ENCODE results near the gene AGMO. TPM values are rescaled to one million over a fixed set of nuclear protein-coding genes. Genes with fewer than 3 reads are reported as not detected.

Gene AGMO
- polyA plus RNA-seq, 2 of the 4 experiments (the other 2 are of a cell fraction) = 2.6 to 7.9 TPM

DNA sequence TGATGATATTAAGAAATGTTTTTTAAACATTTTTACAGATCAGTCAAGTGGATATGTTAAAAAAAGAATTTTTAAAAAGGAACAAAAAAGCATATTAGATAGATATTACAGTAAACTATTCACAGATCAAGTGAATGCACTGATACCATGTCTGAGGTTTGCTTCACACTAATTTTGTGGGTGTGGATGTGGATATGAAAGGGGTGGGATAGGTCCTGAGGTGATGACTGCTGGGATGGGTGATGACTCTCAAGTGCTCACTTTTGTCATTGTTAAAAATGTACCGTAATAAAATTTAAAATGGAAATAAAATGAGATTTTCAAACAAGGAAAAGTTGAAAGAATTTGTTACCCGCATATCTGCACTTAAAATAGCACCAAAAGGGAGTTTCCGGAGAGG lies 54.1 kb downstream of the AGMO start:
- DNase-seq (ENCODE audit: low read depth in 1 of 2, low spot score in 1 of 2) = no peak
- no peak for FAIRE-seq
- Histone ChIP-seq H3K4me2 (peak overlapping the region; percentile 52), H3K9me3 (no peaks in the 10 kb centered on the region), H3K4me3 (no peak overlapping the region), H3K27ac (peak overlapping the region in 1 of 2 experiments; percentile 26; a peak in 2 of 6 replicates), H3K4me1 (peaks cover 15% of the 10 kb centered on the region)
- TF ChIP-seq KDM5A (IDR thresholded peaks at IDR 0.05) (no peak), KDM1A (IDR thresholded peaks at IDR 0.05; ENCODE audit: low read depth) (no peak), ZC3H11A (IDR thresholded peaks at IDR 0.05) (no peak), TFCP2L1 (CRISPR knock-in tag; IDR thresholded peaks at IDR 0.05) (no peak)
- peak in 1 of 2 experiments; percentile 66; a peak in 2 of 6 replicates for ATAC-seq
- WGBS (ENCODE audit: missing lambda C conversion rate) = 36% methylated on average over 3 of the region's 3 CpGs
- ChIA-PET POLR2A (no interaction called here), CTCF (no interaction called here)

GRCh38 chr7:15507171-15507570 lies 54.6 kb downstream of the AGMO start:
- FAIRE-seq (no peak), DNase-seq (ENCODE audit: low read depth in 1 of 2, low spot score in 1 of 2) (peak in 1 of 2 experiments; percentile 21), ATAC-seq (peak in 1 of 2 experiments; percentile 67; a peak in 4 of 6 replicates)
- peaks cover 15% of the 10 kb centered on the region for H3K4me1 ChIP-seq
- CTCF ChIA-PET = no interaction called here
- H3K27ac ChIP-seq = peak overlapping the region in 1 of 2 experiments; percentile 26; a peak in 1 of 6 replicates
- TF ChIP-seq E2F6 (IDR thresholded peaks at IDR 0.05; ENCODE audit: borderline replicate concordance, low read depth) = no peak
- TF ChIP-seq, protein P1, sequence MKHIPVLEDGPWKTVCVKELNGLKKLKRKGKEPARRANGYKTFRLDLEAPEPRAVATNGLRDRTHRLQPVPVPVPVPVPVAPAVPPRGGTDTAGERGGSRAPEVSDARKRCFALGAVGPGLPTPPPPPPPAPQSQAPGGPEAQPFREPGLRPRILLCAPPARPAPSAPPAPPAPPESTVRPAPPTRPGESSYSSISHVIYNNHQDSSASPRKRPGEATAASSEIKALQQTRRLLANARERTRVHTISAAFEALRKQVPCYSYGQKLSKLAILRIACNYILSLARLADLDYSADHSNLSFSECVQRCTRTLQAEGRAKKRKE (CRISPR knock-in tag; IDR thresholded peaks at IDR 0.05; ENCODE audit: low read depth) = no peak
- TF ChIP-seq NFE2L2 (conservative IDR thresholded peaks at IDR 0.05; ENCODE audit: low read length) = no peak
- TF ChIP-seq FOSB (CRISPR knock-in tag; IDR thresholded peaks at IDR 0.05) = no peak
- TF ChIP-seq MAX (IDR thresholded peaks at IDR 0.05) = no peak
- no peak for TF ChIP-seq TP53 (CRISPR knock-in tag; IDR thresholded peaks at IDR 0.05)
- TF ChIP-seq CHD4 (IDR thresholded peaks at IDR 0.05; ENCODE audit: borderline replicate concordance) = no peak
- H3K9me3 ChIP-seq = no peaks in the 10 kb centered on the region
- no peak overlapping the region for H3K4me3 ChIP-seq
- POLR2A ChIA-PET = no interaction called here
- H3K4me2 ChIP-seq = peak overlapping the region; percentile 52
- 16% methylated on average over 3 of the region's 3 CpGs for WGBS (ENCODE audit: missing lambda C conversion rate)

DNA sequence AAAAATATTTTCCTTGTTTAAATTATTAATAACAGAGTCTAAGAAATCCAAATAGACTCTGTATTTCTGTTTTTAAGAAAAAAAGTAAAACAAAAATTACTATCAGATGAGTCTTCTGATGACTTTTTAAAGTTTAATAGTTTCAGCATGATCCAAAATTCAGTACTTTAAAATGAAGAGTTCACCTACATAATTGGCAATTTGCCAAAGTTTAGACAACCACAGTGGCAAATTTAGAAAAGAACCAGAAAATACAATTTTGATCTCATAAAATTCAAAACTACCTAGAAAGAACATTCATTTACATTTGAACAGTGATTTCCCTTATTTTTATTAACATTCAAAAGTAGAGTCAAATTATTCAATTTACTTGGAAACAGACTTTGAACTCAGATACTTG lies 56.1 kb downstream of the AGMO start:
- no peak for FAIRE-seq
- POLR2A ChIA-PET = no interaction called here
- ATAC-seq = no peak

GRCh38 chr7:15504351-15504750 lies 57.5 kb downstream of the AGMO start:
- no peak for ATAC-seq
- Histone ChIP-seq H3K9me3 (no peaks in the 10 kb centered on the region), H3K27ac (no peak overlapping the region), H3K4me3 (no peak overlapping the region), H3K4me2 (no peak overlapping the region), H3K4me1 (peaks cover 15% of the 10 kb centered on the region)
- ChIA-PET POLR2A (no interaction called here), CTCF (no interaction called here)
- no peak for DNase-seq (ENCODE audit: low read depth in 1 of 2, low spot score in 1 of 2)
- FAIRE-seq = no peak
- no peak for TF ChIP-seq ESRRA (IDR thresholded peaks at IDR 0.05; ENCODE audit: borderline replicate concordance, low read length)
- no peak for TF ChIP-seq ZNF302 (CRISPR knock-in tag; IDR thresholded peaks at IDR 0.05)
- no peak for TF ChIP-seq HOXB13 (CRISPR knock-in tag; IDR thresholded peaks at IDR 0.05; ENCODE audit: low read depth)
- WGBS (ENCODE audit: missing lambda C conversion rate) = 55% methylated on average over 4 of the region's 4 CpGs

More for the DNA sequence above, 56.1 kb downstream of the AGMO start:
- Histone ChIP-seq H3K4me3 (no peak overlapping the region), H3K4me1 (peaks cover 15% of the 10 kb centered on the region), H3K9me3 (no peaks in the 10 kb centered on the region), H3K4me2 (no peak overlapping the region), H3K27ac (no peak overlapping the region)
- CTCF ChIA-PET = no interaction called here
- TF ChIP-seq TP53 (CRISPR knock-in tag; IDR thresholded peaks at IDR 0.05) = no peak
- no peak for TF ChIP-seq EHMT2 (IDR thresholded peaks at IDR 0.05; ENCODE audit: low read depth)
- TF ChIP-seq KDM5A (IDR thresholded peaks at IDR 0.05) = no peak
- TF ChIP-seq MYC (IDR thresholded peaks at IDR 0.05; ENCODE audit: borderline replicate concordance, low read length) = no peak
- TF ChIP-seq JUNB (IDR thresholded peaks at IDR 0.05) = no peak
- no peak for TF ChIP-seq CHD2 (IDR thresholded peaks at IDR 0.05; ENCODE audit: low read length, partially characterized antibody)
- no peak for TF ChIP-seq KDM1A (IDR thresholded peaks at IDR 0.05; ENCODE audit: low read depth)
- TF ChIP-seq HOXB5 (CRISPR knock-in tag; IDR thresholded peaks at IDR 0.05) = no peak
- no peak for TF ChIP-seq POLR2A (IDR thresholded peaks at IDR 0.05; ENCODE audit: low read length)
- TF ChIP-seq, protein P2, sequence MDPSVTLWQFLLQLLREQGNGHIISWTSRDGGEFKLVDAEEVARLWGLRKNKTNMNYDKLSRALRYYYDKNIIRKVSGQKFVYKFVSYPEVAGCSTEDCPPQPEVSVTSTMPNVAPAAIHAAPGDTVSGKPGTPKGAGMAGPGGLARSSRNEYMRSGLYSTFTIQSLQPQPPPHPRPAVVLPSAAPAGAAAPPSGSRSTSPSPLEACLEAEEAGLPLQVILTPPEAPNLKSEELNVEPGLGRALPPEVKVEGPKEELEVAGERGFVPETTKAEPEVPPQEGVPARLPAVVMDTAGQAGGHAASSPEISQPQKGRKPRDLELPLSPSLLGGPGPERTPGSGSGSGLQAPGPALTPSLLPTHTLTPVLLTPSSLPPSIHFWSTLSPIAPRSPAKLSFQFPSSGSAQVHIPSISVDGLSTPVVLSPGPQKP (IDR thresholded peaks at IDR 0.05; ENCODE audit: low read depth, low read length) = no peak
- TF ChIP-seq, protein P1 (CRISPR knock-in tag; IDR thresholded peaks at IDR 0.05; ENCODE audit: low read depth) = no peak
- DNase-seq (ENCODE audit: low read depth in 1 of 2, low spot score in 1 of 2) = no peak
